GM19463 (cell line): ENCODE measurements around the gene EPHB1.

Source experiments
- ATAC-seq: cut with Tn5 transposase; IDR thresholded peaks from one replicate; pipeline ENCODE4 v1.9.1; 2021; ENCODE audit warnings: mild to moderate bottlenecking, moderate library complexity; ENCODE audit not compliant: unreplicated experiment

Gene EPHB1

GRCh38 chr3:135069406-135069805, 274.3 kb downstream of the EPHB1 start:
- ATAC-seq, result no peak

- no peak for ATAC-seq
These were observed 276.4 kb downstream of the EPHB1 start for GRCh38 chr3:135071483-135071882.

- no peak for ATAC-seq
These were observed 277.4 kb downstream of the EPHB1 start for GRCh38 chr3:135072431-135072830.

GRCh38 chr3:135075157-135075556, 280.1 kb downstream of the EPHB1 start:
- no peak for ATAC-seq

DNA sequence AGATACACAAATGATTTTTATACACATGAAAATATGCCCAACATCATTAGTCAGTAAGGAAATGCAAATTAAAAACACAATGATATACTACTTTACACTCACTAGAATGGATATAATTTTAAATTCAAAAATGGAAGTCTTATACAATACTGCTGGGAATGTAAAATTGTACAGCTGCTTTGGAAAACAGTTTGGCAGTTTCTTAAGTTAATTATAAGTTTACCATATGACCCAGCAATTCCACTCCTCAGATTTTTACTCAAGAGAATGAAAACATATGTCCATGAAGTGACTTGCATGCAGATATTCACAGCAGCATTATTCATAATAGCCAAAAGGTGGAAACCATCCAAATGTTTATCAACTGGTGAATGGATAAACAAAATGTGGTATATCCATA, 281.3 kb downstream of the EPHB1 start:
- no peak for ATAC-seq

GRCh38 chr3:135077186-135077585, 282.1 kb downstream of the EPHB1 start:
- no peak for ATAC-seq

DNA sequence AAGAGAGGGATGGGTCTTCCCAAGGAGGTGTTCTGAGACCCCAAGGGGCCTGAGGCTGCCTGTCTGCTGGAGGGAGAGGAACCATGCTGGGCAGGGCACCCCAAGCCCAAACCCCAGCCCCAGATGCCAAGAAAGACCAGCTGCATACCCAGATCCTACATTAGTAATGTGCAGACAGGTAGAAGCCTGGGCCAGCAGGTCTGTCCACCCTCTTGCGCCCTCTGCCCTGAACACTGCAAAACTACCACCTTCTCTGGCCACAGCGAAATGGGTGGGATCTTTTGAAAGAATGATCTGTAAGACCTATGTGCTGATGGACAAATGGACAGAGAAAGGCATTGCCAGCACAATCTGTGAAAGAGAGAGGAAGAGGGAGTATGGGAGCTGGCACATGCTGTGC, 283.2 kb downstream of the EPHB1 start:
- ATAC-seq, result no peak

DNA sequence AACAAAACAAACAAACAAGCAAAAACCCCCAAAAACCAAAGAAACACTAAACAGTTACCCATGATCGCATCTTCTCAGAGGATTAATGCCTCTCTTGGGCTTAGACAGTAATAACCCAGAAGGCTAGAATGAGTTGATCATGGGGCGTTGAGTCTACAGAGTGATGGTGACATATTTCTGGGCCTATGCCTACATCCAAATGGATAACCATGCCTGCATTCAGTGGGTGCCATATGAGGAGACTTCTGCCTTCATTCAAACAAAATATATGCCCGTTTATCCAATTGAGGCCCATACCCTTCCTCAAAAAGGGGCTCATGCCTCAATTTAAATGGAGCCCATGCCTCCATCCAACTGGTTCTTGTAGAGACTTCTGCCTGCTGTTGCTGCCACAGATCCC, 284.0 kb downstream of the EPHB1 start:
- no peak for ATAC-seq

DNA sequence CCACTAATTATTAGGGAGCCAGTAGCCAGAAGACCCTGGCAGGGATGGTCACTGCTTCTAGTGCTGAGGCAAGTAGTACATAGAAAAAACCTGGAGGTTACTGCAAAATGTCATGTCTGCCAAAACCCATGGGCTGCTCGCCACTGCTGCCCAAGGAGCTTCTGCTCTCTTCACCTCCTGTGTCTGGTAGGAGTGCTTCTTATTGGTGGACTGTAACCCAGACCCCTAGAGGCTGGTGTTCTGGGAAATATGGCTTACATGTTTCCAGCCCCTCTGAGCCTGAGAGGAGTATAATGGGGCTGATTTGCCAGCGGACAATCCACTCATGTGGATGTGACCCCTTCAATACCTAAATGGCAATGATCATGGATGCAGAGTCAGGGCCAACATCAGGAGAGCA, 286.4 kb downstream of the EPHB1 start:
- no peak for ATAC-seq

- no peak for ATAC-seq
These were observed 286.9 kb downstream of the EPHB1 start for GRCh38 chr3:135081856-135082434.

- no peak for ATAC-seq
These were observed 287.6 kb downstream of the EPHB1 start for GRCh38 chr3:135082706-135083105.

DNA sequence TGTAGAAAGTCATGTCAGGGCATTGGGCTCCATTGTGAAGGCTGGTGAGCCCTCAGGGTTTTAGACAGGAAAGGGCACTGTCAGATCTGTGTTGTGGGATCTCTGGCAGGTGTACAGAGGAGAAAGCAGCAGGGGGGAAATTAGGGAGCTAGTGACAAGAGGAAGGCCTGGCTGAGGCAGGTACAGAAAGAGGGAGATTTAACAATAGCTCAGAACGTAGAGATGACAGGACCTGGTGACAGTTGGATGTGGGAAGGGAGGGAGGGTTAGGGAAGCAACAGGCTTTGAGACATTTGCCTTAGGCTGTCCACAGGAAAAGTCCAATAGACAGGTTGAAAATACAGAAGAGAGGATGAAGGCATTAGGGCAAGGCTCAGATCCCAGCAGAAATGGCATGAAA, 288.1 kb downstream of the EPHB1 start:
- no peak for ATAC-seq

DNA sequence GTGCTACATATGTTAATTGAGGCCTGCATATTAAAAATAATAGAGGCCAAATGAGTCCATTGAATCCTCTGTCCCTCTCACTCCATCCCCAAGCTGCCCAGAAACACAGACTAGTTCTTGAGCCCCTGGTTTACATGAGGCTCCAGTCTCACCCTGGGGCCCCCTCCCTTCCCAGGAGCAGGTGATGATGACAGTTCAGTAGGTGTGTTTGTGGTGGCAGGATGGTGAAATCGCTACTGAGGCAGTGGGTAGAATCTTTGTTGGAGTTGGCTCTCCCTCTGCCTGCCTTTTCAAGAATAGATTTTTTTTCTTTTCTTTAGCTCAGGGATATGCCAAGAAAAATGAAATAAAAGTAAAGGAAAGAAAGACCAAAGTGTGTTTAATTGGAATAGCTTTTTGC, 288.7 kb downstream of the EPHB1 start:
- ATAC-seq, result no peak

DNA sequence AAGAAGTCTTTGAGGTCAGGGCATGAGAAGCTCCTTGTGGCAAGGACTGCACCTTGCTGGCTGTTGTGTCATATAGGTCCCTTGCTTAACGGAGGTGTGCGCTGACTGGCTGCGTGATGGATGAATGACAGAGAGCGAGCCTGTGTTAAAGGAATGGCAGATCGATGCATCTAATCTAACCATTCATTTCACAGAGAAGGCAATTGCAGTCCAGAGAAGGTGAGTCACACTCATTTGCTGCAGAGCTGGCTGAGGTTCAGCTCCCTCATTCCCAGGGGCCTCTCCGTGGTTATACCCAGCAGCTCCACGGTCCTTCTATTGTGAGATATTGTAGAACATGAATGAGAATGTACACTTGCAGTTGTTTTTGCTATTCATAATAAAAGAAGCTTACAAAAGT, 289.3 kb downstream of the EPHB1 start:
- ATAC-seq, result no peak

DNA sequence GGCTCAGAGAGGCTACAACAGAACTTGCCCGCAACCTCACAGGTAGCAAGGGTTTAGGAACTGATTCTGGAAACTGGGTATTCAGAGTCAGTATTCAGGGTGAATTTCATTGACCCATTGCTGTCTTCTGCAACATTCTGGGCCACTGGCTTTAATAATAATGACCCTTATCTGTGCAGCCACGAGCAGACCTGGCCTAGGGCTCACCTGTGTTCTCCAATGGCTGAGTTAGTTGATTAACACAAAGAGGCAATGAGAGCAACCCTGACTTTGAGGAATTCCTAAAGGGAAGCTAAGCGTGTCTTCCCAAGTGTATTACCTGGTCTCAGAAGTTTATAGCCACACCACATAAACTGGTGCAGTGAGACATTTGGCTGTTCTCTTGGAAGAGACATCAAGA, 289.9 kb downstream of the EPHB1 start:
- ATAC-seq, result no peak

DNA sequence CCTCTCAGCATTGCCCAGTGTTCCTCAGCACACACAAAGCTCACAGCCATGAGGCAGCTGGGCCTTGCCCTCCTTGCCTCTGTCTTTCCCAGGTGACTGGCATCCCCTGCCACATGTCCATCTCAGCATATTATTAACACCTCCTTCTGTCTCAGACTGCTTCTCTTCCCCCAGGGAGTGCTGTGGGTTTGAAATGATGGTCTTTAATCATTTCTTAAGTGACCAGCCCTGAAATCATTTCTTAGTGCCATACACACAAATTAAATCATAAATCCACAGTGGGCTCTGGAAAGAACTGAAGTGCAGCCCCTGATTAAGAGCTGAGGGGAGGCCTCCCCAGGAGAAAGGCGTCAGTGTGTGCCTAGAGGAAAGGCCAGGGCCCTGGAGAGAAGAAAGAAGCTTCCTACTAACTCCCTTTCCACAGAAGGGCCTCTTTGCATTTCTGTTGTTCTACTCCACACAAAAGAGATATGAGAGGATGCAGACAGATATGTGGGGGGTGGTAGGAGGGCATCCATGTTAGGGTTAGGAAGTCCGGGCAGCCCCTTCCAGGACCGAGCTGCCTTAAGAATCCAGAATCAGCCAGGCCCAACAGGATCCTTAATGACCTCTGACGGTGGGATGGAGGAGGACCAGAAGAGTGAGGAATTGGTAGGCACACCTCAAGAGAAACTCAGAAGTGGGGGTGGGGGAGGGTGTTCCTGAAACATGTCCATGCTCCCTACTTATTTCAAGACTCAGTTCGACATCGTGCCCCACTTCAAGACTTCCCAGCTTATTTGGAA, 290.8 kb downstream of the EPHB1 start:
- ATAC-seq, result no peak

DNA sequence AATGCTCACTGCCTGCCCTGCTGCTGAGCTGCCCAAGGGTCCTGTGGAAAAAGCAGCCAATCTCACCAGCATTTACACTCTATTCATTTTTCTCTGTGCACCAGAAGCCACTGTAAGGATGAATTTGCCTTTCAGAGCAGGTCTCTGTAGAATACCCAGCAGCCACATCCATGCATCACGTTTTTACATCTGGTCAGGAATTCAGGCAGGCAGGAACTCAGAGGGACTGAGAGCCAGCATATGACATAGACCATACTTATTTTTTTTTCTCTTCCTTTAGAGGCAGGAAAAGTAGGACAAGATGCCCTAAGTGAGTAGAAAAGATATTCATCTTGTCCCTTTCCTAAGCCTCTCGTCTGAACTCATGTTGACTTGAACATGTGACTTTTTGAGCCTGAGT, 292.7 kb downstream of the EPHB1 start:
- ATAC-seq, result no peak

DNA sequence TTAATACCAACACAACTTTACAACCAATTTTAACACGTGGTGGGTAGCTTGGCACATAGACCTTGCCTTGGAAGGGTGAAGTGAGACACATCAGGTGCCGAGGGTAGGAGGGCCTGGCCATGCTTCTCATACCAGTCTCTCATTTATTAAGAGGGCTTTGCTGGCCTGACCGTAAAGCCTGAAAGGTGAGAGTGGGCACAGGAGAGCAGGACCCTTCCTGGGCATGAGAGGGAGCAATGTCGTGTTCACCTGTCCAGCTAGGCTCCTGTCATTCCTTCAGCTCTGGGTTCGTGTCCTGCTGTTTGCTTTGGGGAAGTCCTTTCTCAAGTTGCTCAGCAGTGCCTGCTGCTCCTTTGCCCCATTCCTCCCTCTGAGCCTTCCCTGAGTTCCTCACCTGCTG, 294.4 kb downstream of the EPHB1 start:
- no peak for ATAC-seq

- no peak for ATAC-seq
These were observed 295.1 kb downstream of the EPHB1 start for GRCh38 chr3:135090020-135090717.

GRCh38 chr3:135091946-135092345, 296.9 kb downstream of the EPHB1 start:
- ATAC-seq, result no peak

DNA sequence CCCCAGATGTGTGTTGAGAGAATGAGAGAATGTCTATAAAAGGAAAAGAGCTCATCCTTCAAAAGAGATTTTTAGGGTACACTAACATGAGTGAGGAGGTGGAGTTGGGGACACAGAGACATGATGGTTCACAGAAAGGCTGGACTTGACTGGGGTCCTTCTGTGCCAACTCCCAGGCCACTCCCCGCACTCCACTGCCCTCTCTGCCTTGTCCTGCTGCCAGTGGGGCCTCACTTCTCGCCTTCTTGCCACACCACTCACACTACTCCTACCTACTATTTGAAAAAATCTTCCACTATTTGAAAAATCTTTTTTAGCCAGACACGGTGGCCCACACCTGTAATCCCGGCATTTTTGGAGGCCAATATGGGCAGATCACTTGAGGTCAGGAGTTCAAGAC, 298.1 kb downstream of the EPHB1 start:
- ATAC-seq, result no peak

GRCh38 chr3:135097276-135097946, 302.4 kb downstream of the EPHB1 start:
- ATAC-seq, result no peak
